AG09319 (cell line): ENCODE data around the gene SPNS2.
"Not testable (repeated sequence)": the region's sequence is repeated elsewhere in the genome, so short reads cannot be mapped to it uniquely, and the experiment has no call there.

Experiments
- DNase-seq: peaks from one replicate; pipeline ENCODE4 v3.0.0-alpha.2; 2010; ENCODE audit warnings: low read depth; ENCODE audit errors: extremely low read depth
- TF ChIP-seq, protein P1 (sequence below): IDR thresholded peaks from 2 replicates; pipeline ENCODE4 v1.5.1; 2011; ENCODE audit warnings: low read depth, mild to moderate bottlenecking, inconsistent platforms, low read length, moderate library complexity

Gene SPNS2

DNA sequence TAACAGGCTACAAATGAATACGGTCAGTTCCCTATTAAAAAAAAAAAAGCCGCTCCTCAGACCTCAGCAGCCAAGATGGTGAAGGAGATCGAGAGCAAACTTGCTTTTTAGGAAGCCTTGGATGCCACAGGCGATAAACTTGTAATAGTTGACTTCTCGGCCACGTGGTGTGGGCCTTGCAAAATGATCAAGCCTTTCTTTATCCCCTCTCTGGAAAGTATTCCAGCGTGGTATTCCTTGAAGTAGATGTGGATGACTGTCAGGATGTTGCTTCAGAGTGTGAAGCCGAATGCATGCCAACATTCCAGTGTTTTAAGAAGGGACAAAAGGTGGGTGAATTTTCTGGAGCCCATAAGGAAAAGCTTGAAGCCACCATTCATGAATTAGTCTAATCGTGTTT, 73.5 kb downstream of the SPNS2 start:
- no peak for DNase-seq
- TF ChIP-seq, protein P1, sequence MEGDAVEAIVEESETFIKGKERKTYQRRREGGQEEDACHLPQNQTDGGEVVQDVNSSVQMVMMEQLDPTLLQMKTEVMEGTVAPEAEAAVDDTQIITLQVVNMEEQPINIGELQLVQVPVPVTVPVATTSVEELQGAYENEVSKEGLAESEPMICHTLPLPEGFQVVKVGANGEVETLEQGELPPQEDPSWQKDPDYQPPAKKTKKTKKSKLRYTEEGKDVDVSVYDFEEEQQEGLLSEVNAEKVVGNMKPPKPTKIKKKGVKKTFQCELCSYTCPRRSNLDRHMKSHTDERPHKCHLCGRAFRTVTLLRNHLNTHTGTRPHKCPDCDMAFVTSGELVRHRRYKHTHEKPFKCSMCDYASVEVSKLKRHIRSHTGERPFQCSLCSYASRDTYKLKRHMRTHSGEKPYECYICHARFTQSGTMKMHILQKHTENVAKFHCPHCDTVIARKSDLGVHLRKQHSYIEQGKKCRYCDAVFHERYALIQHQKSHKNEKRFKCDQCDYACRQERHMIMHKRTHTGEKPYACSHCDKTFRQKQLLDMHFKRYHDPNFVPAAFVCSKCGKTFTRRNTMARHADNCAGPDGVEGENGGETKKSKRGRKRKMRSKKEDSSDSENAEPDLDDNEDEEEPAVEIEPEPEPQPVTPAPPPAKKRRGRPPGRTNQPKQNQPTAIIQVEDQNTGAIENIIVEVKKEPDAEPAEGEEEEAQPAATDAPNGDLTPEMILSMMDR = no peak

DNA sequence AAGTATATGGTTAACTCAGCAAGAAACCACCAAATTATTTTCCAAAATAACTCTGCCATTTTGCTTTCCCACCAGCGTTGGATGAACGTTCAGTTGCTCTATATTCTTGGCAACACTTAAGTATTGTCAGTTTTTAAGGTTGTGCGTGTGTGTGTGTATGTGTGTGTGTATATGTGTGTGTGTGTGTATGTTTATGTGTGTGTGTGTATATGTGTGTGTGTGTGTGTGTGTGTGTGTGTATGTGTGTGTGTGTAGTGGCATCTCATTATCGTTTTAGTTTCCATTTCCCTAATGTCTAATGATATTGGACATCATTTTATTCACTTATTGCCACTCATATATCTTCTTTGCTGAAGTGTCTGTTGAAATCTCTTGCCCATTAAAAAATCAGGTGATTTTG, 74.4 kb downstream of the SPNS2 start:
- TF ChIP-seq, protein P1 = no peak
- no peak for DNase-seq

DNA sequence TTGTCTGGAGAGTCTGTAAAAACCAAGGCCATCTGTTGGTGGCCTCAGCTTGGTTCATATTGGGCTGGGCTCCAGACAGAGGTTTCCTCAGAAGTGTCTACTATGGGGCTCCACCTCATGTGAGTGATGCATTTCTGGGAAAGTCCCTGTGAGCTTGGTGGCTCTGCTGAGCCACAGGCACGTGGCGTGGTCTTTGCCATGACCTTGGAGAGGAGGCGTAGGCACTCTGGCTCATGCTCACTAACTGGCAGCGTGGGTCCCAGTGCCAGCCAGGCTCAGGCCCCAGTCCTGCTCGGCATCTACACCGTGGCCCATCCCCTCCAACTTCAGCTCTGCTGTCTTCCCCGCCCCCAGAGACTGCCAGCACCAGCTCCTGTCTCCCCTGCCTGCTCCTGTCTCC, 75.0 kb downstream of the SPNS2 start:
- TF ChIP-seq, protein P1 = no peak
- no peak for DNase-seq

DNA sequence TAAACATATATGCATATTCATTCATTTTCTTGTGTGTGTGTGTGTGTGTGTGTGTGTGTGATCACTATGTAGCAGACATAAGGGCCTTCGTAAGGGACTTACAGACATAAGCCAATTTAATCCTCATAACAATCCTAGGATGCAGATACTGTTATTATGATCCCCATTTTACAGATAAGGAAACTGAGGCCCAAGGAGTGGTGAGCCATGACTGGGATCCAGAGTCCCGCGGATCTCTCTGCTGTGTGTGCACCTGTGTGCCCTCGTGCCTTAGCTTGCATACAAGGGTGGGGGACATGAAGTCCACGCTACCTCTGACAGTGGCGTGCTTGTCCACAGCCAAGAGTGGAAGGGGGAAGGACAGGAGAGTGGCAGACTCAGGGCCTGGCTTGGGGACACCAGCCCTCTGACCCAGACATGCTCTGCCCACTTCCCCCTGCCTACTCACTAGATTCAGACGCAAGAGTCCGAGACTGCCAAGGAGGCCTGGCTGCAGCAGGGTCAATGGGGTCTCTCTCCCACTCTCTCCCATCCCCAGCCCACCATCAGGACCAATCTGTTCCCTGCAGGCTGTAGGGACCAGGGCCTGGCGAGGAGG, 75.9 kb downstream of the SPNS2 start:
- TF ChIP-seq, protein P1 = no peak
- DNase-seq = no peak

DNA sequence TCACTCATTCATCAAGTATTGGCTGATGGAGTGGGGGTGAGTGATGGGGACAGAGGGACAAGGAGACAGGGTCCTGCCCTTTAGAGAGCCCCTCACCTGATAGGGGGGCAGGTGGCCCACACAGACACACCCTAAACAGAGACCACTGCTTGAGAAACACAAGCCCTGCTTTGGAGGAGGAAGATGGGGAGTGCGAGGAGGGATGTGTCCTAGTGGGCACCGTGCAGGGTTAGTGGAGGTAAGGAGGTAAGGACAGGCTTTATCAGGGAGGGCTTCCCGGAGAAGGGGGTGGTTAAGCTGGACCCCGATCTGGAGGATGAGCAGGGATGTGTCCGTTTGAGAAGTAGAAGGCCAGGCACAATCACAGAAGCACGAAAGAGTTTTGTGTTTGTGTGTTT, 77.5 kb downstream of the SPNS2 start:
- TF ChIP-seq, protein P1 = no peak
- DNase-seq = no peak

DNA sequence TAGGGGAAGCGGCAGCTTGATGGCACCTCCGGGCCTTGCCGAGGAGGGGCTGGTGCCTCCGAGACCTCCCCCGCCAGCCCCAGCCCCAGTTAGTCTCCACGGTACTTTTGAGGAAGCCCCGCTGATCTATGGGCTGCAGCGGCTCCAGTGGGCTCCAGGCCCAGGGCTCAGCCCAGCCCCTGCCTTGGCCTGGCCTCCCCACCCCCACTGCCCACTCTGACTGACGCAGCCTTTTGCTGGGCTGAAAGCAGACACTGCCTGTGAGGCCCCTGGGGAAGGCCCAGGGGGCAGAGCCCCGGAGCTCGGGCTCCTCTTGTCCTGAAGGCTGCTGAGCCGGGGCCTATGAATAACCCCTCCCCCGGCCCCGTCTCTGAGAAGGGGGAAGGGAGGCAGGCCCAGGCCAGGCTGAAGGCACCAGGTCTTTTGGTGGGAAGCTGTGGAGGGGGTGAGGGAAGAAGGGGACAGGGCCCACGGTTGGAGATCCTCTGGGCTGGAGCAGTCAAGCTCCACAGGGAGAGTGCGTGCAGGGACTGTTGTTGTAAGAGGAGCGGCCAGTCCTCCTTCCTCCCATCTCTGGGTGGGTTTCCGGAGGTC, 78.1 kb downstream of the SPNS2 start:
- DNase-seq = no peak
- TF ChIP-seq, protein P1 = no peak

DNA sequence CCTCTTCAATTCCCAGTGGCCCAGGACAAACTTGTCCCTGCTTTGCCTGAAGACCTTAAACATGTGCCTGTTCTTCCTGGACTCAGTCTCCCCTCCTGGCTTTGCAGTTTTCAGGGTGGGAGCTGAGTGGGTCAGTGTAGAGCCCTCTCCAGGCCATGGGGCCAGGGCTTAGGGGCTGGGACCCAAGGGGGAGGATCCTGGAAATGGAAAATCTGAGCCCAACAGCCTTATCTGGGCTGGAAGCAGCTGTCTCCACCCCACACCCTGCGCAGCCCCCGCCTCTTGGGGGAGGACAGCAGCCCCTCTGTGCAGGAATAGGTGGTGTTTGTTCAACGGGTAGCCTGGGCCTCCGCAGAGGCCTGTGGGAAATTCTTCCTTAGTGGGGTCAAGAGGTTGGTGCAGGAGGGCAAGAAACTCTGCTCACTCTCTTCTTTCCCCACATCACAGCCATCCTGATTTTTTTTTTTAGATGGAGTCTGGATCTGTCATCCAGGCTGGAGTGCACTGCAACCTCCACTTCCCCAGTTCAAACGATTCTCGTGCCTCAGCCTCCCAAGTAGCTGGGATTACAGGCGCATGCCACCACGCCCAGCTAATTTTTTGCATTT, 78.8 kb downstream of the SPNS2 start:
- TF ChIP-seq, protein P1 = no peak
- no peak for DNase-seq

DNA sequence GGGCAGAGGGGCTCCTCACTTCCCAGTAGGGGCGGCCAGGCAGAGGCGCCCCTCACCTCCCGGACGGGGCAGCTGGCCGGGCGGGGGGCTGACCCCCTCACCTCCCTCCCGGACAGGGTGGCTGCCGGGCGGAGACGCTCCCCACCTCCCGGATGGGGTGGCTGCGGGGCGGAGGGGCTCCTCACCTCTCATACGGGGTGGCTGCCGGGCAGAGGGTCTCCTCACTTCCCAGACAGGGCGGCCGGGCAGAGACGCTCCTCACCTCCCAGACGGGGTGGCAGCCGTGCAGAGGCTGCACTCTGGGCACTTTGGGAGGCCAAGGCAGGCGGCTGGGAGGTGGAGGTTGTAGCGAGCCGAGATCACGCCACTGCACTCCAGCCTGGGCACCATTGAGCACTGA, 79.7 kb downstream of the SPNS2 start:
- DNase-seq = not testable (repeated sequence)
